ENCODE results near the gene MAGIX.

DNA sequence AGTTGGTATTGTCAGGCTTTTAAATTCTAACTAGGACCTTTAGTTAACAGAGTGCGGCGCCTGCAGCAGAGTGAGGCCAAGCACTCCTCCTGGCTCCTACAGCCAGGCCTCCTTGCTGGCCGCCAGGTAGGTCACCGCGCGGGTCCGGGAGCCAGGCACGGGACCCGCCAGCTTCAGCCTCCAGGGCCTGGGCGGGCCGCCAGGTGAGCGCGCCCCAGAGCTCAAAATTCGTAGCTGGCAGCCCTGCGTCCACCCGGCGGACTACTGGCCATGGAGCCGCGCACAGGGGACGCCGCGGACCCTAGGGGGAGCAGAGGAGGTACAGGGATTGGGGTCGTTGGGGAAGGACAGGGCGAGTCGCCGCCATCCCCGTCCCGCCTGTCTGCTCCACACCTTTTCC, at the start of gene MAGIX:
- TF ChIP-seq, protein P1, sequence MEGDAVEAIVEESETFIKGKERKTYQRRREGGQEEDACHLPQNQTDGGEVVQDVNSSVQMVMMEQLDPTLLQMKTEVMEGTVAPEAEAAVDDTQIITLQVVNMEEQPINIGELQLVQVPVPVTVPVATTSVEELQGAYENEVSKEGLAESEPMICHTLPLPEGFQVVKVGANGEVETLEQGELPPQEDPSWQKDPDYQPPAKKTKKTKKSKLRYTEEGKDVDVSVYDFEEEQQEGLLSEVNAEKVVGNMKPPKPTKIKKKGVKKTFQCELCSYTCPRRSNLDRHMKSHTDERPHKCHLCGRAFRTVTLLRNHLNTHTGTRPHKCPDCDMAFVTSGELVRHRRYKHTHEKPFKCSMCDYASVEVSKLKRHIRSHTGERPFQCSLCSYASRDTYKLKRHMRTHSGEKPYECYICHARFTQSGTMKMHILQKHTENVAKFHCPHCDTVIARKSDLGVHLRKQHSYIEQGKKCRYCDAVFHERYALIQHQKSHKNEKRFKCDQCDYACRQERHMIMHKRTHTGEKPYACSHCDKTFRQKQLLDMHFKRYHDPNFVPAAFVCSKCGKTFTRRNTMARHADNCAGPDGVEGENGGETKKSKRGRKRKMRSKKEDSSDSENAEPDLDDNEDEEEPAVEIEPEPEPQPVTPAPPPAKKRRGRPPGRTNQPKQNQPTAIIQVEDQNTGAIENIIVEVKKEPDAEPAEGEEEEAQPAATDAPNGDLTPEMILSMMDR (IDR thresholded peaks at IDR 0.05): peak in 1 of 6 experiments; percentile 6
- TF ChIP-seq POLR2A (IDR thresholded peaks at IDR 0.05): peak in 1 of 4 donors; percentile 46

Data from upper lobe of left lung (tissue), 4 donors.